ENCODE measurements around the gene CXCL13. TPM values are rescaled to one million over a fixed set of nuclear protein-coding genes. Genes with fewer than 3 reads are reported as not detected.
"Not testable (repeated sequence)": the region's sequence is repeated elsewhere in the genome, so short reads cannot be mapped to it uniquely, and the experiment has no call there.

Gene CXCL13, protein sequence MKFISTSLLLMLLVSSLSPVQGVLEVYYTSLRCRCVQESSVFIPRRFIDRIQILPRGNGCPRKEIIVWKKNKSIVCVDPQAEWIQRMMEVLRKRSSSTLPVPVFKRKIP
- total RNA-seq (not detected), polyA plus RNA-seq (not detected), total RNA-seq (0 reads per million in 6 experiments)

DNA sequence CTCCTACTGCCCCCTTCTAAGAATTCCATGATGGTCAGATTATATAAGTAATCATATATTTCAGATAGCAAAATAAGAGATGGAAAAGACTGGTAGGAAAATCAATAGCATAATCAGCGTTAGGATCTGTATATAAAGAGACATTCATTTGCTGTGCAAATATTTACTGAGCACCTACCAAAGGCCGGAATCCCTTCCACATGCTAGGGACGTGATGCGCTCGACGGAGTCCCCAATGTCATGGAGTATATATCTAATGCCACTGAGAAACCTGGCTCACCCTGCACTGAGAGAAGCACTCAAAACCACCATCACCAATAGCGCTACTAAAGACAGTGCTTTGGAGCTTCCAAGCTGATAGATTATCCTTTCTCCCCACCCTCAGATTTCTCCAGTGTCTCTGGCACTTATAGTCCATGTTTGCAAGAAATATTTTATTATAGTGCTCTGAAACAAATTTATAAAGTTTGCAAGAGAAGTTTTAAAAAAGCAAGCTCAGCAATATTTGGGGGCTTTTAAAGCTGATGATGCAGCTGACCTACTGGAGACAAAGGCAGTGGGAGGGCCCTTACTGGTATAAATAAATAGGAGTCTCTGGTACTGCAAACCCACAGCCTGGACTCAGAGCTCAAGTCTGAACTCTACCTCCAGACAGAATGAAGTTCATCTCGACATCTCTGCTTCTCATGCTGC is at the start of gene CXCL13:
Gene CXCL13, plus strand, starts transcription at position 611 of the 693 bp plus-strand sequence. Its CDS starts 46 bp downstream, at position 657.
- ATAC-seq (no peak), DNase-seq (no peak)
- Mint-ChIP-seq H3K4me1 (peaks cover 0 to 4% (median 0%) of the 10 kb centered on the region in 4 donors), H3K27ac (peak within 1 kb of the TSS in 1 of 10 donors; percentile 16), H3K9me3 (no peaks in the 10 kb centered on the region), H3K36me3 (no peaks in the 10 kb centered on the region), H3K27me3 (peaks cover 0 to 2% (median 0%) of the 10 kb centered on the region in 5 donors), H3K4me3 (no peak within 1 kb of the TSS)
- POLR2A ChIA-PET, result no interaction called here

GRCh38 chr4:77560170-77560569 is 45.5 kb upstream of the CXCL13 start:
- POLR2A ChIA-PET, result interaction anchor here (0.7 kb wide), 1 partner anchor 12 kb away, joined by 4 read pairs; no protein-coding TSS in a partner anchor
- H3K36me3 Mint-ChIP-seq, result peaks cover 0 to 7% (median 0%) of the 10 kb centered on the region in 3 donors
- ATAC-seq (no peak), DNase-seq (no peak)
- no peak overlapping the region for H3K27ac Mint-ChIP-seq
- no peak overlapping the region for H3K4me3 Mint-ChIP-seq
- H3K4me1 Mint-ChIP-seq, result no peaks in the 10 kb centered on the region
- peaks cover 0 to 11% (median 2%) of the 10 kb centered on the region in 9 donors for H3K9me3 Mint-ChIP-seq
- H3K27me3 Mint-ChIP-seq, result peaks cover 3 to 17% (median 10%) of the 10 kb centered on the region in 5 donors

DNA sequence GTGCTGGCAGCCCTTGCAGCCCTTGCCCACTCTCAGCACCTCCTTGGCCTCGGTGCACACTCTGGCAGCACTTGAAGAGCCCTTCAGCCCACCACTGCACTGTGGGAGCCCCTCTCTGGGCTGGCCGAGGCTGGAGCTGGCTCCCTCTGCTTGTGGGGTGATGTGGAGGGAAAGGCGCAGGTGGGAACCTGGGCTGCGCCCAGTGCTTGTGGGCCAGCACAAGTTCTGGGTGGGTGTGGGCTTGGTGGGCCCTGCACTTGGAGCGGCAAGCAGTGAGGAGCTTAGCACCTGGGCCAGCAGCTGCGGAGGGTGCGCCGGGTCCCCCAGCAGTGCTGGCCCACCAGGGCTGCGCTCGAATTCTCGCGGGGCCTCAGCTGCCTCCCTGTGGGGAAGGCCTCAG is 43.9 kb upstream of the CXCL13 start:
- H3K36me3 Mint-ChIP-seq, POLR2A ChIA-PET, H3K9me3 Mint-ChIP-seq, DNase-seq, H3K4me3 Mint-ChIP-seq, H3K27ac Mint-ChIP-seq, ATAC-seq, H3K4me1 Mint-ChIP-seq: not testable (repeated sequence)
- peaks cover 3 to 17% (median 10%) of the 10 kb centered on the region in 5 donors for H3K27me3 Mint-ChIP-seq

- Mint-ChIP-seq H3K9me3 (peaks cover 0 to 14% (median under 1%) of the 10 kb centered on the region in 9 donors), H3K27ac (no peak overlapping the region), H3K4me1 (no peaks in the 10 kb centered on the region), H3K4me3 (no peak overlapping the region), H3K36me3 (no peaks in the 10 kb centered on the region), H3K27me3 (peaks cover 6 to 41% (median 13%) of the 10 kb centered on the region in 5 donors)
- DNase-seq, result no peak
- ATAC-seq, result no peak
- POLR2A ChIA-PET, result no interaction called here
These were observed 41.4 kb upstream of the CXCL13 start for GRCh38 chr4:77564231-77564630.

GRCh38 chr4:77566148-77566547 is 39.5 kb upstream of the CXCL13 start:
- Mint-ChIP-seq H3K4me3 (no peak overlapping the region), H3K27ac (no peak overlapping the region), H3K36me3 (no peaks in the 10 kb centered on the region), H3K27me3 (peaks cover 5 to 50% (median 12%) of the 10 kb centered on the region in 5 donors), H3K9me3 (peaks cover 0 to 20% (median 4%) of the 10 kb centered on the region in 9 donors), H3K4me1 (no peaks in the 10 kb centered on the region)
- POLR2A ChIA-PET, result no interaction called here
- DNase-seq (no peak), ATAC-seq (no peak)

DNA sequence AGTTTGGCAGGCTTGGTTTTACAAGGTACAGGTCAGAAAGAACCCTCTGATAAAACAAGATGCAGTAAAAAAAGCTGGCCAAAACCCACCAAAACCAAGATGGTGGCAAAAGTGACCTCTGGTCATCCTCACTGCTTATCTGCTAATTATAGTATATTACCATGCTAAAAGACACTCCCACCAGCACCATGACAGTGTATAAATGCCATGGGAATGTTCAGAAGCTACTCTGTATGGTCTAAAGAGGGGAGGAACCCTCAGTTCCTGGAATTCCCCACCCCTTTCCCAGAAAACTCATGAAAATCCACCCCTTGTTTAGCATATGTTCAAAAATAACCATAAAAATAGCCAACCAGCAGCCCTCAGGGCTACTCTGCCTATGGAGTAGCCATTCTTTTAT is 38.1 kb upstream of the CXCL13 start:
- Mint-ChIP-seq H3K27me3 (peaks cover 7 to 50% (median 12%) of the 10 kb centered on the region in 5 donors), H3K36me3 (no peaks in the 10 kb centered on the region), H3K4me3 (no peak overlapping the region), H3K9me3 (peaks cover 0 to 22% (median 7%) of the 10 kb centered on the region in 9 donors), H3K4me1 (no peaks in the 10 kb centered on the region), H3K27ac (no peak overlapping the region)
- ATAC-seq, result no peak
- POLR2A ChIA-PET, result no interaction called here
- no peak for DNase-seq

- ATAC-seq, DNase-seq, H3K36me3 Mint-ChIP-seq, H3K4me1 Mint-ChIP-seq, POLR2A ChIA-PET, H3K4me3 Mint-ChIP-seq, H3K27ac Mint-ChIP-seq: not testable (repeated sequence)
- Mint-ChIP-seq H3K9me3 (peaks cover 0 to 29% (median 8%) of the 10 kb centered on the region in 9 donors), H3K27me3 (peaks cover 7 to 33% (median 10%) of the 10 kb centered on the region in 5 donors)
These were observed 35.0 kb upstream of the CXCL13 start for GRCh38 chr4:77570508-77571214.

GRCh38 chr4:77576351-77576750 is 29.3 kb upstream of the CXCL13 start:
- Mint-ChIP-seq H3K27me3 (peaks cover 3 to 12% (median 9%) of the 10 kb centered on the region in 5 donors), H3K27ac (no peak overlapping the region), H3K9me3 (peaks cover 0 to 8% (median 2%) of the 10 kb centered on the region in 9 donors), H3K4me1 (no peaks in the 10 kb centered on the region), H3K36me3 (no peaks in the 10 kb centered on the region), H3K4me3 (no peak overlapping the region)
- POLR2A ChIA-PET, result no interaction called here
- DNase-seq (no peak), ATAC-seq (no peak)

DNA sequence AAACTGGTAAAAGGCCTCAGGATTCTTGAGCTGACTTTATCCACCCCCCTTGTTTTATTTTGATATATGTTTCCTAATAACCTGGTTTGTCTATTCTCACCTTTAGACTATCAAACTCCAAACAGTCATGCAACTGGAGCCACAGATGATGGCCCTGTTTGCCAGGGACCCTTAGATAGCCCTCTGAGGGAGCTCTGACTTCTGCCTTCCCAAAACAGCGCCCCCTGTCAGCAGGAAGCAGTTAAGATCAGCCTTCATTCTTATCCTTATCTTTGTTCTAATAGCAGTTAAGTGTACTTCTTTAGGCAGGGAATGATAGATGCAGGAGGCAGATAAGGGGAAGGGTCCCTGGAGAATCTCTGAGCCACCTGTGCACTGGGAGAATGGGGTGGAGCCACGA is 27.5 kb upstream of the CXCL13 start:
- no peak overlapping the region for H3K27ac Mint-ChIP-seq
- ATAC-seq (no peak), DNase-seq (no peak)
- H3K4me3 Mint-ChIP-seq, result no peak overlapping the region
- H3K36me3 Mint-ChIP-seq, result peaks cover 0 to 4% (median 0%) of the 10 kb centered on the region in 3 donors
- POLR2A ChIA-PET, result no interaction called here
- H3K9me3 Mint-ChIP-seq, result peaks cover 0 to 2% (median 0%) of the 10 kb centered on the region in 9 donors
- H3K27me3 Mint-ChIP-seq, result peaks cover 8 to 25% (median 18%) of the 10 kb centered on the region in 5 donors
- no peaks in the 10 kb centered on the region for H3K4me1 Mint-ChIP-seq

DNA sequence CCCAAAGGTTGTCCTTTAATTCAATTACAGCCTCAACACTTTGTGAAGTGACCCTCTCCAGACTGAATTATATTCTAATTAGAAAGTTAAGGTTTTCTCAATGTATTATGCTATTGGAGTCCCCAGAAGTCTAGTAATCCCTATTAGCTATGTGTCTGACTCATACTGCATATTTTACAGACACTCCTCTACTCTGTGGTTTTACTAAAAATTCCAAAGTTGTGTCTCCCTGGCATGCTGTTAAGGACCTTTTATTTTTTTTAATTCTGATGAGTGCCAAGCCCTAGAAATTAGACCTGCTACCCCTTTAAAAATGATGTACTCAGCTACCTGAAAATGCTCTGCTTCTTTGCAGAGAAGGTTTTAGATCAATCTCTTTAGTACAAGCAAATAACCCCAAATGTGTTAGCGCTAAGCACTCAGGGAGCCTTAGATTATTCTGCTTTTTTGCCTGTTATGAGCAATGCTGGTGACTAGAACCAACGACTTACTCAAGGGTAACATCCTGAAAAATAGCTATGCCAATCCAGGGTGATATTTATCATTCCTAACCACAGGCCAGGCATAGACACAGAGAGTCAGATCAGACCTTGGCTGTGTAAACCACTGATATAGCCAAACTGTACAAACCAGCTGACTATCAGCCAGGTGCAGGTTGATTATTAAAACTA is 26.1 kb upstream of the CXCL13 start:
- Mint-ChIP-seq H3K27ac (no peak overlapping the region), H3K36me3 (peaks cover 0 to 9% (median 0%) of the 10 kb centered on the region in 3 donors), H3K4me1 (no peaks in the 10 kb centered on the region), H3K9me3 (peaks cover 0 to 3% (median 0%) of the 10 kb centered on the region in 9 donors), H3K27me3 (peaks cover 9 to 32% (median 19%) of the 10 kb centered on the region in 5 donors), H3K4me3 (no peak overlapping the region)
- ATAC-seq, result no peak
- DNase-seq, result no peak
- POLR2A ChIA-PET, result no interaction called here

DNA sequence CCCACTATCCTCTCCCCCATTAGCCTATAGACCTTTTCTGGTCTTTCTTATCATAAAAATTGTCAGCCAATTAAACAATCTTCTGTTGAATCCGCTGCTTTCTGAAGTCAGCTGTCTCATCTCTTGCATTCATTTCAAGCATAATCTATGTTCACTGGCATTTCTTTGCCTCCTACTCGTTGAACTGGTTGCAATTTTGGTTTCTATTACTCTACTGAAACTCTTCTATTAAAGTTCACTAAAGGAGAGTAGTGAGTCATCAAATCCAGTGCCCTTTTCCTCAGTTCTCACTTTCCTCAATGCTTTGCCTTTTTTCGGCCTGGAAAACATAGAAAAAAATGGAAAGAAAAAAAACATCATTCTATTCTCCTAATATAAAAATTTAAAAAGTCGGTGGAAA is 23.9 kb upstream of the CXCL13 start:
- ATAC-seq, result no peak
- peaks cover 0 to 9% (median 0%) of the 10 kb centered on the region in 3 donors for H3K36me3 Mint-ChIP-seq
- no peak overlapping the region for H3K27ac Mint-ChIP-seq
- POLR2A ChIA-PET, result no interaction called here
- H3K4me1 Mint-ChIP-seq, result peaks cover 0 to 5% (median 1%) of the 10 kb centered on the region in 4 donors
- H3K27me3 Mint-ChIP-seq, result peaks cover 10 to 32% (median 19%) of the 10 kb centered on the region in 5 donors
- peaks cover 0 to 3% (median 0%) of the 10 kb centered on the region in 9 donors for H3K9me3 Mint-ChIP-seq
- DNase-seq, result no peak
- no peak overlapping the region for H3K4me3 Mint-ChIP-seq

DNA sequence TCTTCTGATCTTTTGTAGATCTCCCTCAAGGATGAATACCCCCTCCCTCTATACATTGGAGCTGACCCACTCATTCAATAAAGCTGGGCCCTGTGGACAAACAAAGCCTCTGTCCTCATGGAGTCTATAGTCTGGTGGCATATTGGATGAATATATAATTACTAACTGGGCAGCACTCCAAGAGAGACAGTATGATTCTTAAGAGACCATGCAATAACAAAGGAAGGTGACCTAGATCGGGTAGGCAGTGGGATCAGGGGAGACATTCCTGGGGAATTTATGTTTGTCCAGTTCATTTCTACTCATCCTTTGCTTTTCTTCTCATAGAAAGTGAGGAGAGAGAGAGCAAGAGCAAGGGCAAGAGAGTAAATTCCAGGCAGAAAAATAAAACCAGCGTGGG is 23.5 kb upstream of the CXCL13 start:
- Mint-ChIP-seq H3K27me3 (peaks cover 10 to 32% (median 19%) of the 10 kb centered on the region in 5 donors), H3K36me3 (peaks cover 0 to 9% (median 0%) of the 10 kb centered on the region in 3 donors), H3K27ac (no peak overlapping the region), H3K4me3 (no peak overlapping the region), H3K4me1 (peaks cover 0 to 9% (median 4%) of the 10 kb centered on the region in 4 donors), H3K9me3 (peaks cover 0 to 3% (median 0%) of the 10 kb centered on the region in 9 donors)
- DNase-seq (no peak), ATAC-seq (no peak)
- POLR2A ChIA-PET, result no interaction called here
